ENCODE data around the gene CNOT6.

Gene CNOT6

GRCh38 chr5:180589771-180590542 is 95.8 kb downstream of the CNOT6 start:
- TF ChIP-seq, protein P1, sequence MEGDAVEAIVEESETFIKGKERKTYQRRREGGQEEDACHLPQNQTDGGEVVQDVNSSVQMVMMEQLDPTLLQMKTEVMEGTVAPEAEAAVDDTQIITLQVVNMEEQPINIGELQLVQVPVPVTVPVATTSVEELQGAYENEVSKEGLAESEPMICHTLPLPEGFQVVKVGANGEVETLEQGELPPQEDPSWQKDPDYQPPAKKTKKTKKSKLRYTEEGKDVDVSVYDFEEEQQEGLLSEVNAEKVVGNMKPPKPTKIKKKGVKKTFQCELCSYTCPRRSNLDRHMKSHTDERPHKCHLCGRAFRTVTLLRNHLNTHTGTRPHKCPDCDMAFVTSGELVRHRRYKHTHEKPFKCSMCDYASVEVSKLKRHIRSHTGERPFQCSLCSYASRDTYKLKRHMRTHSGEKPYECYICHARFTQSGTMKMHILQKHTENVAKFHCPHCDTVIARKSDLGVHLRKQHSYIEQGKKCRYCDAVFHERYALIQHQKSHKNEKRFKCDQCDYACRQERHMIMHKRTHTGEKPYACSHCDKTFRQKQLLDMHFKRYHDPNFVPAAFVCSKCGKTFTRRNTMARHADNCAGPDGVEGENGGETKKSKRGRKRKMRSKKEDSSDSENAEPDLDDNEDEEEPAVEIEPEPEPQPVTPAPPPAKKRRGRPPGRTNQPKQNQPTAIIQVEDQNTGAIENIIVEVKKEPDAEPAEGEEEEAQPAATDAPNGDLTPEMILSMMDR (IDR thresholded peaks at IDR 0.05; ENCODE audit: insufficient read depth, low read depth, low read length, missing control alignments) = no peak
- DNase-seq (ENCODE audit: low read depth) = peak; percentile 48
- H3K4me3 ChIP-seq (ENCODE audit: low read depth, low read length) = peak overlapping the region; percentile 34

- TF ChIP-seq, protein P1 (IDR thresholded peaks at IDR 0.05; ENCODE audit: insufficient read depth, low read depth, low read length, missing control alignments) = no peak
- no peak for DNase-seq (ENCODE audit: low read depth)
- H3K4me3 ChIP-seq (ENCODE audit: low read depth, low read length) = peak overlapping the region; percentile 5; the same call in 1 of the 2 replicates
These were observed 96.5 kb downstream of the CNOT6 start for GRCh38 chr5:180590543-180591310.

DNA sequence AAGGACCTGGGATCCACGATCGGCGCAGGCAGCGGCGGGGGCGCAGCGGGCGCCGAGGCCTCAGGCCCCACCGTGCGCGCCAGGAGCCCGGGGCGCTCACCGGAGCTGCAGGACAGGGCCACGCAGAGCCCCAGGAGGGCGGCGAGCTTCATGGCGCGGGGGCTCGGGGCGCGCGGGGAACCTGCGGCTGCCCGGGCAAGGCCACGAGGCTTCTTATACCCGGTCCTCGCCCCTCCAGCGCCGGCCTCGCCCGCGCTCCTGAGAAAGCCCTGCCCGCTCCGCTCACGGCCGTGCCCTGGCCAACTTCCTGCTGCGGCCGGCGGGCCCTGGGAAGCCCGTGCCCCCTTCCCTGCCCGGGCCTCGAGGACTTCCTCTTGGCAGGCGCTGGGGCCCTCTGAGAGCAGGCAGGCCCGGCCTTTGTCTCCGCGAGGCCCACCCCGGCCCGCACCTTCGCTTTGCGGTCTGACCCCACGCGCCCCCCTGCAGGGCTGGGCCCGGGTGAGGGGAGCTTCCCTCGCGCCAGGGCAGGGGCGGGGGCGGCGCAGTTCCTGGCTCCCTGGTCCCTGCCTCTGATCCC is 97.2 kb downstream of the CNOT6 start, which contains the start of gene SCGB3A1:
Gene SCGB3A1 (minus strand): TSS at position 189 of the 577 bp plus-strand sequence. CDS start 37 bp downstream, at position 152.
- TF ChIP-seq, protein P1 (IDR thresholded peaks at IDR 0.05; ENCODE audit: insufficient read depth, low read depth, low read length, missing control alignments) = no peak
- peak within 1 kb of the TSS; percentile 5; the same call in 1 of the 2 replicates for H3K4me3 ChIP-seq (ENCODE audit: low read depth, low read length)
- DNase-seq (ENCODE audit: low read depth) = no peak

DNA sequence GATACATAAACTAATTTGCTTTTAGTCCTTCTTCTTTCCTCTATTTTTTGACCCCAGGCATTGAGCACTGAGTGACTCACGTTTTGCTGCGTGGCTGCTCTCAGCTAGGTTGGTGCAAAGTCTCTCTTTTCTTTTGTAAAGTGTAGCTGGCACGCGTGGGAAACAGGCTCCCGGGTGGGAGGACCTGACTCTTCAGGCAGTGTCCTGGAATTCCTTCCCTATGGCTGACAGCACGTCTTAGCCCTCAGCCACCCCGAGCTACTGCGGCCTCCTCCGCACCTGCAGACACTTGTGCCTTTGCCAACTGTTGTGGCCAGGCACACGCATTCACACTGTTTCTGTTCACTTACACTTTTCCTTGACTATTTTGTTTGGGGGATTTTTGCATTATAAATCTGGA is 98.0 kb downstream of the CNOT6 start:
- TF ChIP-seq, protein P1 (IDR thresholded peaks at IDR 0.05; ENCODE audit: insufficient read depth, low read depth, low read length, missing control alignments) = no peak

DNA sequence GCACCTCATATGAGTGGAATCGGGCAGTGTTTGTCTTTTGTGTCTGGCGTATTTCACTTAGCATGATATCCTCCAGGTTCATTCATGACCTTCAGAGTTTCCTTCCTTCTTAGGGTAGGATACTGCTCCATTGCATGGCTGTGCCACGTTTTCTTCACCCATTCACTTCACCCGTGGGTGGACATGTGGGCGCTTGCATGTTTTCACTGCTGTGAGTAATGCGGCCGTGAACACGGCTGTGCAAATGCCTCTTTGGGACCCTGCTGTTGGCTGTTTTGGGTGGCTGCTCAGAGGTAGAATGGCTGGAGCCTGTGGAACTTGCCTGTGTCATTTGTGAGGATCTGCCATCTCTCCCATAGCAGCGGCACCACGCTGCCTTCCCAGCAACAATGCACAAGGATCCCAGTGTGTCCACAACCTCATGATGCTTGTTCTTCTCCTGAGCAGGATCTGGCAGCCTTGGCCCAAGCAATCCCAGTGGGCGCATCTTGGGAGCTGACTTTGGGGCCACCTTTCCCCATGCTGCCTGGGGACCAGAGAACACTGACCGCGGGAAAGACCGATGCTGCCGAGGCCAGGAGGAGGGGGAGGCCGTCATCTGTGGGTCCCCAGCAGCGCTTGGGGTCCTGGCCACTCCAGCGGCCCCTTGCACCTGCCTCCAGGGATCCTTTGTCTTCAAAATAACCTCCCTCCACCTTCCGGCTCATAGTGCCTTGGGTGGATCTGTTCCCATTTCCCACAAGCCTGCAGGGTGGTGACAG is 99.4 kb downstream of the CNOT6 start:
- H3K4me3 ChIP-seq (ENCODE audit: low read depth, low read length) = no peak overlapping the region
- TF ChIP-seq, protein P1 (IDR thresholded peaks at IDR 0.05; ENCODE audit: insufficient read depth, low read depth, low read length, missing control alignments) = no peak
- no peak for DNase-seq (ENCODE audit: low read depth)

More for the DNA sequence above, 98.0 kb downstream of the CNOT6 start:
- no peak for DNase-seq (ENCODE audit: low read depth)
- no peak overlapping the region for H3K4me3 ChIP-seq (ENCODE audit: low read depth, low read length)

- no peak overlapping the region for H3K4me3 ChIP-seq (ENCODE audit: low read depth, low read length)
- no peak for DNase-seq (ENCODE audit: low read depth)
- TF ChIP-seq, protein P1 (IDR thresholded peaks at IDR 0.05; ENCODE audit: insufficient read depth, low read depth, low read length, missing control alignments) = no peak
These were observed 100.3 kb downstream of the CNOT6 start for GRCh38 chr5:180594311-180595045.

All from GM12865 (cell line).